Uterus (tissue), 2 donors: Measurements from ENCODE around the gene PRRT1B.

Source experiments
- CTCF ChIP-seq, 4 experiments: fragments of 200-600 bp in 2 of 4; fragments of 450-650 bp in 2 of 4; sonication (generic) in 2 of 4; IDR thresholded peaks; one replicate each; pipeline ENCODE4 v1.5.1; 2016 to 2019; ENCODE audit warnings: antibody characterized with exemption in 4 of 4, mild to moderate bottlenecking in 2 of 4, moderate library complexity in 1 of 4
- POLR2A ChIP-seq, 2 donors: fragments of 450-650 bp; IDR thresholded peaks; one replicate each; pipeline ENCODE4 v1.6.1; 2016; ENCODE audit warnings: antibody characterized with exemption in 2 of 2, mild to moderate bottlenecking in 1 of 2, moderate library complexity in 1 of 2

- TF ChIP-seq CTCF (IDR thresholded peaks at IDR 0.05) (no peak), POLR2A (IDR thresholded peaks at IDR 0.05) (no peak)
These were observed 48.8 kb downstream of the PRRT1B start for GRCh38 chr9:131593936-131594665.
